Suppressor macrophage treated with lipopolysaccharide for 4 hours (primary cell): ENCODE data around the gene PIP4K2B.

Experiments used
- DNase-seq: peaks from one replicate; pipeline ENCODE4 v3.0.0-alpha.2; 2020

The PIP4K2B gene

GRCh38 chr17:38777641-38778250 lies 21.6 kb downstream of the PIP4K2B start:
- no peak for DNase-seq

GRCh38 chr17:38773258-38773657 lies 26.1 kb downstream of the PIP4K2B start:
- DNase-seq: no peak

- DNase-seq: no peak
Measured at GRCh38 chr17:38768417-38768816, 30.9 kb downstream of the PIP4K2B start.

GRCh38 chr17:38766341-38766740 lies 33.0 kb downstream of the PIP4K2B start:
- no peak for DNase-seq

GRCh38 chr17:38762231-38762630 lies 37.1 kb downstream of the PIP4K2B start:
- DNase-seq: no peak

- DNase-seq: no peak
Measured at GRCh38 chr17:38761612-38762011, 37.7 kb downstream of the PIP4K2B start.

- no peak for DNase-seq
Measured at GRCh38 chr17:38753071-38753506, 46.3 kb downstream of the PIP4K2B start.

GRCh38 chr17:38752308-38753070 lies 46.9 kb downstream of the PIP4K2B start, which contains the start of gene PSMB3:
TSS of gene PSMB3 (plus strand) at chr17:38752741. CDS start at chr17:38752827, 86 bp downstream.
- peak; percentile 100 for DNase-seq

- peak; percentile 87 for DNase-seq
Measured at GRCh38 chr17:38751808-38752307, 47.5 kb downstream of the PIP4K2B start.

GRCh38 chr17:38751144-38751807 lies 48.1 kb downstream of the PIP4K2B start:
- no peak for DNase-seq

- DNase-seq: no peak
Measured at GRCh38 chr17:38750312-38751121, 48.8 kb downstream of the PIP4K2B start.

- no peak for DNase-seq
Measured at GRCh38 chr17:38750044-38750311, 49.4 kb downstream of the PIP4K2B start.

GRCh38 chr17:38749223-38750043 lies 49.9 kb downstream of the PIP4K2B start:
- peak; percentile 53 for DNase-seq

- DNase-seq: no peak
Measured at GRCh38 chr17:38748892-38749222, 50.5 kb downstream of the PIP4K2B start.

- DNase-seq: no peak
Measured at GRCh38 chr17:38748149-38748891, 51.0 kb downstream of the PIP4K2B start, which contains the start of gene PCGF2. TSS of gene PCGF2 (minus strand) at chr17:38748336. CDS start at chr17:38740402, 7,934 bp downstream.

GRCh38 chr17:38747463-38748148 lies 51.8 kb downstream of the PIP4K2B start:
- DNase-seq: no peak

- DNase-seq: no peak
Measured at GRCh38 chr17:38746849-38747462, 52.4 kb downstream of the PIP4K2B start.

- no peak for DNase-seq
Measured at GRCh38 chr17:38746004-38746848, 53.1 kb downstream of the PIP4K2B start.

GRCh38 chr17:38745545-38745944 lies 53.8 kb downstream of the PIP4K2B start:
- DNase-seq: no peak
